HCT116 (cell line): Measurements from ENCODE around the gene FSHR. TPM values are rescaled to one million over a fixed set of nuclear protein-coding genes. Genes with fewer than 3 reads are reported as not detected.

Source experiments
- ATAC-seq: fragments of 200-7000 bp; cut with Tn5 transposase; 2 replicates; pipeline ENCODE4 v1.9.1; 2020; ENCODE audit warnings: mild to moderate bottlenecking, moderate library complexity
- BruUV-seq: library from RNA; stranded (reverse); fragments of 400-500 nt; replicated peaks from 2 replicates; lab custom pipeline; 2021; lab: Mats Ljungman, UMichigan
- CTCF ChIA-PET: fragments of 300-600 bp; sonication (Branson Sonifier 250); formaldehyde crosslinking; loops from one replicate; lab custom pipeline; 2021; ENCODE audit warnings: antibody characterized with exemption; lab: Charles Lee
- POLR2A ChIA-PET: fragments of 300-600, 350-600 bp; sonication (Branson Sonifier 250); formaldehyde crosslinking; loops from one replicate; lab custom pipeline; 2021; ENCODE audit warnings: antibody characterized with exemption; lab: Charles Lee
- RAD21 ChIA-PET, 2 experiments: fragments of 300-600 bp; sonication (Branson Sonifier 250); formaldehyde crosslinking; loops; one replicate each; lab custom pipeline; 2023; ENCODE audit warnings: low total read pairs in 2 of 2; ENCODE audit not compliant: uncharacterized antibody in 2 of 2, unreplicated experiment in 2 of 2, low non-redundant PET in 1 of 2; lab: Charles Lee
- DNase-seq: peaks from one replicate; pipeline ENCODE4 v3.0.0-alpha.2; 2010; ENCODE audit warnings: low read depth, low spot score
- H2AFZ ChIP-seq: fragments of 200-600 bp; shearing (Covaris generic), sonication (generic); 2 replicates; pipeline ENCODE4 v1.6.1; 2017; ENCODE audit warnings: low read depth, mixed run types, mixed read lengths, antibody characterized with exemption, low read length; ENCODE audit not compliant: poor library complexity, severe bottlenecking
- H3K27ac ChIP-seq: 2 replicates; pipeline ENCODE4 v1.5.1; 2012; ENCODE audit warnings: low read depth, low read length
- H3K27me3 ChIP-seq: fragments of 200-600 bp; sonication (generic); 2 replicates; pipeline ENCODE4 v1.6.1; 2016; ENCODE audit warnings: mixed run types, low read length, mixed read lengths; ENCODE audit not compliant: insufficient read depth
- H3K36me3 ChIP-seq, 2 experiments: fragments of 200-500 bp in 1 of 2; fragments of 200-600 bp in 1 of 2; sonication (Bioruptor generic) in 1 of 2; sonication (generic) in 1 of 2; 2 replicates each; pipeline versions ENCODE4 v1.5.1 to v1.6.1; 2014 to 2016; ENCODE audit warnings: low read length in 2 of 2, inconsistent platforms in 1 of 2, mixed read lengths in 1 of 2, mixed run types in 1 of 2; ENCODE audit not compliant: insufficient read depth in 2 of 2, control insufficient read depth in 1 of 2
- H3K4me1 ChIP-seq, 2 experiments: fragments of 200-600 bp in 1 of 2; sonication (generic) in 1 of 2; 2 replicates each; pipeline versions ENCODE4 v1.5.1 to v1.6.1; 2012 to 2017; ENCODE audit warnings: low read length in 2 of 2, inconsistent platforms in 1 of 2, mild to moderate bottlenecking in 1 of 2, mixed read lengths in 1 of 2, mixed run types in 1 of 2, moderate library complexity in 1 of 2; ENCODE audit not compliant: insufficient read depth in 2 of 2, control insufficient read depth in 1 of 2
- H3K4me2 ChIP-seq: fragments of 200-600 bp; sonication (generic); 2 replicates; pipeline ENCODE4 v1.6.1; 2017; ENCODE audit warnings: mixed run types, low read length, mixed read lengths
- H3K4me3 ChIP-seq, 2 experiments: fragments of 200-600 bp in 1 of 2; sonication (generic) in 1 of 2; replicated peaks in 1 of 2; 2 replicates each; pipeline ENCODE4 v1.5.1; 2011 to 2016; ENCODE audit warnings: low read length in 2 of 2, control low read depth in 1 of 2, low read depth in 1 of 2, mild to moderate bottlenecking in 1 of 2, mixed read lengths in 1 of 2, mixed run types in 1 of 2
- H3K79me2 ChIP-seq: fragments of 200-600 bp; sonication (generic); 2 replicates; pipeline ENCODE4 v1.6.1; 2017; ENCODE audit warnings: mild to moderate bottlenecking, mixed run types, low read length, moderate library complexity, mixed read lengths; ENCODE audit not compliant: insufficient read depth
- H3K9ac ChIP-seq: fragments of 200-600 bp; sonication (generic); 2 replicates; pipeline ENCODE4 v1.6.1; 2016; ENCODE audit warnings: low read length, mixed read lengths
- H3K9me2 ChIP-seq: fragments of 200-600 bp; sonication (generic), shearing (Covaris generic); 2 replicates; pipeline ENCODE4 v1.6.1; 2017; ENCODE audit warnings: mixed run types, mild to moderate bottlenecking, moderate library complexity; ENCODE audit not compliant: insufficient read depth
- H3K9me3 ChIP-seq, 2 experiments: fragments of 200-500 bp in 1 of 2; fragments of 200-600 bp in 1 of 2; sonication (Bioruptor generic) in 1 of 2; sonication (generic) in 1 of 2; 2 replicates each; pipeline ENCODE4 v1.6.1; 2014 to 2017; ENCODE audit warnings: low read length in 2 of 2, mixed read lengths in 2 of 2, inconsistent platforms in 1 of 2, low read depth in 1 of 2, mild to moderate bottlenecking in 1 of 2, mixed run types in 1 of 2, moderate library complexity in 1 of 2; ENCODE audit not compliant: control insufficient read depth in 1 of 2, insufficient read depth in 1 of 2
- H4K20me1 ChIP-seq: fragments of 200-600 bp; sonication (generic), shearing (Covaris generic); 2 replicates; pipeline ENCODE4 v1.6.1; 2017; ENCODE audit warnings: mixed run types, mild to moderate bottlenecking, moderate library complexity; ENCODE audit not compliant: insufficient read depth
- CBX3 ChIP-seq: IDR thresholded peaks from 2 replicates; pipeline ENCODE4 v1.6.1; 2012; ENCODE audit warnings: low read depth
- CEBPB ChIP-seq: IDR thresholded peaks from 2 replicates; pipeline ENCODE4 v1.6.1; 2012; ENCODE audit warnings: low read depth
- EGR1 ChIP-seq: IDR thresholded peaks from 2 replicates; pipeline ENCODE4 v1.6.1; 2012; ENCODE audit warnings: low read depth
- ELF1 ChIP-seq: IDR thresholded peaks from 2 replicates; pipeline ENCODE4 v1.6.1; 2012; ENCODE audit warnings: low read depth, borderline replicate concordance
- EZH2phosphoT487 ChIP-seq: fragments of 200-600 bp; IDR thresholded peaks from 2 replicates; pipeline ENCODE4 v1.6.1; 2018; ENCODE audit warnings: antibody characterized with exemption, borderline replicate concordance
- FOSL1 ChIP-seq: IDR thresholded peaks from 2 replicates; pipeline ENCODE4 v1.6.1; 2012; ENCODE audit warnings: low read depth
- JUND ChIP-seq: IDR thresholded peaks from 2 replicates; pipeline ENCODE4 v1.6.1; 2012
- POLR2A ChIP-seq: IDR thresholded peaks from 2 replicates; pipeline ENCODE4 v1.7.0; 2011; ENCODE audit warnings: borderline replicate concordance; ENCODE audit not compliant: insufficient read depth, insufficient read length; ENCODE audit errors: extremely low read depth
- RAD21 ChIP-seq: IDR thresholded peaks from 2 replicates; pipeline ENCODE4 v1.6.1; 2012; ENCODE audit warnings: low read depth, mild to moderate bottlenecking
- SP1 ChIP-seq: IDR thresholded peaks from 2 replicates; pipeline ENCODE4 v1.6.1; 2012; ENCODE audit warnings: low read depth
- TCF7L2 ChIP-seq: IDR thresholded peaks from 2 replicates; pipeline ENCODE4 v1.7.0; 2011; ENCODE audit warnings: borderline replicate concordance, inconsistent platforms; ENCODE audit not compliant: insufficient read depth, insufficient read length; ENCODE audit errors: extremely low read depth
- YY1 ChIP-seq: IDR thresholded peaks from 2 replicates; pipeline ENCODE4 v1.6.1; 2011; ENCODE audit warnings: low read length, low read depth, moderate library complexity, mild to moderate bottlenecking; ENCODE audit not compliant: insufficient replicate concordance; ENCODE audit errors: extremely low read depth
- ZFX ChIP-seq: fragments of 450-650 bp; IDR thresholded peaks from 2 replicates; pipeline ENCODE4 v1.6.1; 2017
- ZNF274 ChIP-seq: fragments of 200-500 bp; sonication (Bioruptor generic); IDR thresholded peaks from 2 replicates; pipeline ENCODE4 v1.6.1; 2014; ENCODE audit warnings: mild to moderate bottlenecking, low read depth, low read length, inconsistent platforms
- intact Hi-C: fragments of 100-400 bp; cut with micrococcal nuclease; formaldehyde crosslinking; loops from 2 replicates; pipeline ENCODE4 v1.10.0; 2022
- total RNA-seq: library from RNA; stranded (reverse); gene quantifications from one replicate; pipeline ENCODE4 v1.2.1, GENCODE V29; 2021; ENCODE audit not compliant: unreplicated experiment
- TF ChIP-seq, protein P1 (sequence below): IDR thresholded peaks from 2 replicates; pipeline ENCODE4 v1.6.1; 2012
- TF ChIP-seq, protein P2 (sequence below): IDR thresholded peaks from 2 replicates; pipeline ENCODE4 v1.6.1; 2012
- TF ChIP-seq, protein P3 (sequence below): IDR thresholded peaks from 2 replicates; pipeline ENCODE4 v1.6.1; 2011; ENCODE audit warnings: mild to moderate bottlenecking, low read length, moderate library complexity; ENCODE audit not compliant: insufficient replicate concordance; ENCODE audit errors: extremely low read depth

Gene FSHR
- total RNA-seq, 1 experiment from 2014 or later, result not detected

DNA sequence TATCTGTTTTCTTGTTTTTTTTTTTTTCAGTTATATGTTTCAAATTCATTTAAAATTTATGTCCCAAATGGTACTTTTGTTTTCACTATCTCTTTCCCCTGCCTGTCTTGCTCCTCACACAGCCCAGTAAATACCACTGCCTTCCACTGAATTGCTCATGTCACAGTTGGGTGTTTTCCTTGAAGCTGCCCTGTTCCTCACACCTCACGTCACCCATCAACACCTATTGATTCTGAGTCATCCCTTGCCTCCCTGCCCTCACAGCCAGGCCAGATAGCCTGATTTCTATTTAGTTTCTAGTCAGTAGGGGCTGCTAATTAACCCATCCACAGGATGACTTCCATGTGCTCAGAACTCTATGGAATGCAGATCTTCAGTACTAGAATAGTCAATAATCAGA lies 25.3 kb downstream of the FSHR start:
- Histone ChIP-seq H2AFZ (no peak overlapping the region), H3K79me2 (no peaks in the 10 kb centered on the region), H3K9me3 (peaks cover 0 to 4% of the 10 kb centered on the region in 2 experiments; a peak in 2 of 4 replicates), H4K20me1 (no peaks in the 10 kb centered on the region), H3K4me1 (no peaks in the 10 kb centered on the region), H3K27me3 (no peaks in the 10 kb centered on the region), H3K4me2 (no peak overlapping the region), H3K9me2 (no peaks in the 10 kb centered on the region)
- POLR2A ChIA-PET, result no interaction called here
- CTCF ChIA-PET, result no interaction called here
- BruUV-seq, result no TSS peak
- RAD21 ChIA-PET, result no interaction called here
- ATAC-seq, result no peak
- TF ChIP-seq CBX3 (no peak), RAD21 (no peak), SP1 (no peak), FOSL1 (no peak), TCF7L2 (no peak), ZNF274 (no peak), EZH2phosphoT487 (no peak), EGR1 (no peak), ZFX (no peak), YY1 (no peak), CEBPB (no peak), JUND (no peak), POLR2A (no peak), ELF1 (no peak)
- TF ChIP-seq, protein P1, sequence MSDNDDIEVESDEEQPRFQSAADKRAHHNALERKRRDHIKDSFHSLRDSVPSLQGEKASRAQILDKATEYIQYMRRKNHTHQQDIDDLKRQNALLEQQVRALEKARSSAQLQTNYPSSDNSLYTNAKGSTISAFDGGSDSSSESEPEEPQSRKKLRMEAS, result no peak
- TF ChIP-seq, protein P2, sequence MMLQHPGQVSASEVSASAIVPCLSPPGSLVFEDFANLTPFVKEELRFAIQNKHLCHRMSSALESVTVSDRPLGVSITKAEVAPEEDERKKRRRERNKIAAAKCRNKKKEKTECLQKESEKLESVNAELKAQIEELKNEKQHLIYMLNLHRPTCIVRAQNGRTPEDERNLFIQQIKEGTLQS, result no peak
- TF ChIP-seq, protein P3, sequence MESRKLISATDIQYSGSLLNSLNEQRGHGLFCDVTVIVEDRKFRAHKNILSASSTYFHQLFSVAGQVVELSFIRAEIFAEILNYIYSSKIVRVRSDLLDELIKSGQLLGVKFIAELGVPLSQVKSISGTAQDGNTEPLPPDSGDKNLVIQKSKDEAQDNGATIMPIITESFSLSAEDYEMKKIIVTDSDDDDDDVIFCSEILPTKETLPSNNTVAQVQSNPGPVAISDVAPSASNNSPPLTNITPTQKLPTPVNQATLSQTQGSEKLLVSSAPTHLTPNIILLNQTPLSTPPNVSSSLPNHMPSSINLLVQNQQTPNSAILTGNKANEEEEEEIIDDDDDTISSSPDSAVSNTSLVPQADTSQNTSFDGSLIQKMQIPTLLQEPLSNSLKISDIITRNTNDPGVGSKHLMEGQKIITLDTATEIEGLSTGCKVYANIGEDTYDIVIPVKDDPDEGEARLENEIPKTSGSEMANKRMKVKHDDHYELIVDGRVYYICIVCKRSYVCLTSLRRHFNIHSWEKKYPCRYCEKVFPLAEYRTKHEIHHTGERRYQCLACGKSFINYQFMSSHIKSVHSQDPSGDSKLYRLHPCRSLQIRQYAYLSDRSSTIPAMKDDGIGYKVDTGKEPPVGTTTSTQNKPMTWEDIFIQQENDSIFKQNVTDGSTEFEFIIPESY, result no peak
- TF ChIP-seq, all 23 proteins: peak for 0
- Histone ChIP-seq H3K27ac (no peak overlapping the region), H3K4me3 (no peak overlapping the region), H3K9ac (no peak overlapping the region), H3K36me3 (no peaks in the 10 kb centered on the region)
- intact Hi-C loops, result no loop called here
- DNase-seq, result no peak
